Mononuclear cell (primary cell): ENCODE results near the gene WWTR1. TPM values are rescaled to one million over a fixed set of nuclear protein-coding genes. Genes with fewer than 3 reads are reported as not detected.

Source experiments
- H3K27me3 ChIP-seq: 2 replicates; pipeline ENCODE4 v1.6.0; 2011; ENCODE audit warnings: low read length, control low read depth; ENCODE audit not compliant: insufficient read depth
- H3K4me1 ChIP-seq: 2 replicates; pipeline ENCODE4 v1.5.1; 2011; ENCODE audit warnings: mild to moderate bottlenecking, low read length, control low read depth; ENCODE audit not compliant: insufficient read depth
- H3K4me3 ChIP-seq: 2 replicates; pipeline ENCODE4 v1.5.1; 2011; ENCODE audit warnings: mild to moderate bottlenecking, low read length, moderate library complexity
- H3K9me3 ChIP-seq: 2 replicates; pipeline ENCODE4 v1.5.1; 2011; ENCODE audit warnings: low read depth, mild to moderate bottlenecking, control low read depth, low read length
- total RNA-seq: library from RNA; depleted of rRNA; stranded (reverse); fragments of >200 nt; gene quantifications from one replicate; pipeline ENCODE4 v1.2.3, GENCODE V29; 2012

WWTR1 gene
- total RNA-seq, 1 donor: 0.31 TPM

GRCh38 chr3:149662240-149662887, 4.5 kb upstream of the WWTR1 start:
- Histone ChIP-seq H3K4me1 (peaks cover 17% of the 10 kb centered on the region), H3K27me3 (peaks cover 56% of the 10 kb centered on the region), H3K9me3 (no peaks in the 10 kb centered on the region), H3K4me3 (no peak overlapping the region)

GRCh38 chr3:149660462-149660861, 2.6 kb upstream of the WWTR1 start:
- peaks cover 64% of the 10 kb centered on the region for H3K27me3 ChIP-seq
- H3K4me3 ChIP-seq: no peak overlapping the region
- H3K4me1 ChIP-seq: peaks cover 22% of the 10 kb centered on the region
- H3K9me3 ChIP-seq: no peaks in the 10 kb centered on the region

- H3K4me3 ChIP-seq: no peak overlapping the region
- no peaks in the 10 kb centered on the region for H3K9me3 ChIP-seq
- peaks cover 71% of the 10 kb centered on the region for H3K27me3 ChIP-seq
- H3K4me1 ChIP-seq: peaks cover 22% of the 10 kb centered on the region
These were observed 1.1 kb upstream of the WWTR1 start for GRCh38 chr3:149658744-149659497.

DNA sequence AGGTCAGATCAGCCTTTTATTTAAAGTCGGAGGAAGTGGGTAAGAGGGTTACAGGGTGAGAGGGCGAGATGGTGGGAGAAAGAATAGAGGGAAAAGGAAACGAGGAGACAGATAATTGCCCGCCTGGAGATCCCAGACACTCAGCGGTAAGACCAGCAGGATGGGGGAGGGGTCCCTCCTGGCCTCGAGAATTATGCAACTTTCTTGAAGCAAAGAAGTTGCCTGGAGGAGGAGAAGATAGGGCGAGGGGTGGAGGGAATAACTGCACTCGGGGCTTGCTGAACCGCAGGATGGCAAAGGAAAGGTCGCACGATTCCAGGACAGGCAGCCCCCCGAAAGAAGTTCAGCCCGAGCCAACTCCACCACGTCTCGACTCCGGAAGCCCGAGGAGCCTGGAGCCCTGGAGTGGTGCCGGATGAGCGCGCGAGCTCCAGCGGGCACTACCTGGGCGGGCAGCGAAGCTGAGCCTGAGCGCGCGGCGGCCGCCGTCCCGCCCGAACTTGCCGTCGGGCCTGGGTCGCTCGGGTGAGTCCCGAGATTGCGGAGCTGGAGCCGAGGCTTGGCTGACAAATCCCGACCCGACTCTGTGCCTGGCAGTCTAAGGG, 402 bp downstream of the WWTR1 start:
- H3K4me3 ChIP-seq: peak overlapping the region; percentile 39

DNA sequence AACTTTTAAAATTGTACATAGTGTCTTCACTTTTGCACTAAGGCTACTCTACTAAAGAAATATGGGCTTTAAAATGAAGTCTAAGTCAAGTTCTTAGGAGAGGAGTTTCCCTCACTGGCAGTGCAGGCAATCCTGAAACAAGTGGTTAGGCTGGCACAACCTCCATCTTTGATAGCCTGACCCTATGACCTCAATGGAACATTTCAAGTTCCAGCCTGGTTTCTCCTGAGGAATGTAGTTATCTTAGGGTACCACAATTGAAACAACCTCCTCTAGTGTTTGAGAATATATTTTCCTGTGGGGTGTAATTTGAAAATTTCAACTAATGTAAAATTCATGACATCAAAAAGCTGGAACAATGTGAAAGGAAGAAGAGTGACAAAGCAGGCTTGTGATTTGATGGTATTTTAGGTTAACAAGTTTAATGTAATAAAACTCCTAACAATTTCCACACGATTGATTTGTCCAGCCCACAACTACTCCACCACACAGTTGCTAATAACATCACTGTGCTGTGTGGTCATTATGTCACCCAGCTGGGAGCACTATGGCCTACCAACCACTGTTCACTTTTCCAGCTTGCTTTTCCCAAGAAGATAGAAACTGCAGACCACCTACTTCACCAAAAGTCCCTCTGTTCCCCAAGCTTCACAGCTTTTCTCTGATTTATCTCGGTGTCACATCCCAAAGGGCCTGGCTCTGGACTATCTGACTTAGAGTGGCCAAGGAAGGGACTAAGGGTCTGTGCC, 1.8 kb downstream of the WWTR1 start:
- H3K27me3 ChIP-seq: peaks cover 82% of the 10 kb centered on the region

More for the DNA sequence above, 402 bp downstream of the WWTR1 start:
- no peaks in the 10 kb centered on the region for H3K9me3 ChIP-seq
- H3K4me1 ChIP-seq: peaks cover 22% of the 10 kb centered on the region
- peaks cover 80% of the 10 kb centered on the region for H3K27me3 ChIP-seq

GRCh38 chr3:149654188-149654601, 3.6 kb downstream of the WWTR1 start:
- Histone ChIP-seq H3K27me3 (peaks cover 68% of the 10 kb centered on the region), H3K4me3 (no peak overlapping the region), H3K9me3 (no peaks in the 10 kb centered on the region), H3K4me1 (peaks cover 22% of the 10 kb centered on the region)

More for the DNA sequence above, 1.8 kb downstream of the WWTR1 start:
- Histone ChIP-seq H3K4me3 (no peak overlapping the region), H3K4me1 (peaks cover 22% of the 10 kb centered on the region), H3K9me3 (no peaks in the 10 kb centered on the region)

DNA sequence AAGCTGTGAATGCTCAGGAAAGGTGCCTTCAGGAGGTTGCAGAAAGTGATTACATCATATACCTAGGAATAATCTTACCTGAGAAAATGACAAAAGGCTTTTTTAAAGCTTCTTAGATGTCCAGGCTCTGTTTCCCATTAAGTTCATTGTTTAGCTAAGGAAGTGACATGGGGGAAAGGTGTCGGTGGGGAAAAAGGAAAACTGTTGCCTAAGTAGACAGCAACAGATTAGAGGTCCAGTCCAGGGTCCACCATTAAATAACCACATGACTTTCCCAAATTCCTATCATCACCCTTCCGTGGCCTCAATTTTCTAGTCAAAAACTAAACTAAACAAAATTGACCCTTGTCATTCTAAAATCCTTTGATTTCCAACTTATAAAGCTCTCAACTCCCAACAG, 4.3 kb downstream of the WWTR1 start:
- Histone ChIP-seq H3K9me3 (no peaks in the 10 kb centered on the region), H3K27me3 (peaks cover 63% of the 10 kb centered on the region), H3K4me3 (no peak overlapping the region), H3K4me1 (peaks cover 17% of the 10 kb centered on the region)

- H3K27me3 ChIP-seq: peaks cover 60% of the 10 kb centered on the region
- H3K4me3 ChIP-seq: no peak overlapping the region
- peaks cover 13% of the 10 kb centered on the region for H3K4me1 ChIP-seq
- no peaks in the 10 kb centered on the region for H3K9me3 ChIP-seq
These were observed 4.7 kb downstream of the WWTR1 start for GRCh38 chr3:149653136-149653535.

DNA sequence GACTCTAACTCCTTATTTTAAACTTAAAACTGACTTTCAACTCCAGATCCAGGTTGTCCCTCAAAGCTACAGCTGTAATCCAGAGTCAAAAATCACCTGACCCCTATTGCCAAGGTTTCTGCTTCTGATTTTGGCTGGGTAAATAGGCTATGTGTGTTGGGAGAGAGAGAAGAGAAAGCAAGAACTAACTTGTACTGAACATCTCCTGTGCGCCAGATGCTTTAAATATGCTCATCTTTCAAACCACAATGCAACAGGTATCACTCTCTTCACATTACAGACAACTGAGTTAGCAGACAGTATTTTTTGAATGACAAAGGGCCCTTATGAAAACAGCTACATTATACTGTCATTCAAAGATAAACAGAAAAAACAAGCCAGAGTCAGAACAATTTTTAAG, 7.0 kb downstream of the WWTR1 start:
- no peaks in the 10 kb centered on the region for H3K9me3 ChIP-seq
- peaks cover 42% of the 10 kb centered on the region for H3K27me3 ChIP-seq
- no peaks in the 10 kb centered on the region for H3K4me1 ChIP-seq
- no peak overlapping the region for H3K4me3 ChIP-seq

- peaks cover 27% of the 10 kb centered on the region for H3K27me3 ChIP-seq
- H3K4me3 ChIP-seq: no peak overlapping the region
- no peaks in the 10 kb centered on the region for H3K4me1 ChIP-seq
- H3K9me3 ChIP-seq: no peaks in the 10 kb centered on the region
These were observed 9.3 kb downstream of the WWTR1 start for GRCh38 chr3:149648525-149648924.

- H3K27me3 ChIP-seq: peaks cover 20% of the 10 kb centered on the region
- no peaks in the 10 kb centered on the region for H3K9me3 ChIP-seq
- no peak overlapping the region for H3K4me3 ChIP-seq
- H3K4me1 ChIP-seq: no peaks in the 10 kb centered on the region
These were observed 10.0 kb downstream of the WWTR1 start for GRCh38 chr3:149647812-149648211.

DNA sequence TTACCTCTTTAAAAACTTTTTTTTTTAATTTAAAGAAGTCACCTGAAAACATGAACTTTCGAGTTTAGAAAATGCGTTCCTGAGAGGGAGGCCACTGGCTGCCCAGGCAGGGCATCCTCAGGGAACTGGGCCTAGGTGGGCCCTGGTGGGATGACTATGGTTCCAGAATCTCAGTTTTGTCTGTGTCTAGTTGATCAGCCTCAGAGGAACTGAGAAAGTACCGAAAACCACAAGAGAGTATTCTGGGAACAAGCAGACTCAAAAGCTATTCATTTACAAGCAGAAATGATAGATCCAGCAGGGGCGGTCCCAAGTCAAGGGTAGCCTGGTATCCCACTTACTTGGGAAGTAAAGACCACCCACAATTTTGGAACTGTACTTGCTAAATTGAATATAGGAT, 10.5 kb downstream of the WWTR1 start:
- H3K4me3 ChIP-seq: no peak overlapping the region
- peaks cover 17% of the 10 kb centered on the region for H3K27me3 ChIP-seq
- no peaks in the 10 kb centered on the region for H3K9me3 ChIP-seq
- no peaks in the 10 kb centered on the region for H3K4me1 ChIP-seq

DNA sequence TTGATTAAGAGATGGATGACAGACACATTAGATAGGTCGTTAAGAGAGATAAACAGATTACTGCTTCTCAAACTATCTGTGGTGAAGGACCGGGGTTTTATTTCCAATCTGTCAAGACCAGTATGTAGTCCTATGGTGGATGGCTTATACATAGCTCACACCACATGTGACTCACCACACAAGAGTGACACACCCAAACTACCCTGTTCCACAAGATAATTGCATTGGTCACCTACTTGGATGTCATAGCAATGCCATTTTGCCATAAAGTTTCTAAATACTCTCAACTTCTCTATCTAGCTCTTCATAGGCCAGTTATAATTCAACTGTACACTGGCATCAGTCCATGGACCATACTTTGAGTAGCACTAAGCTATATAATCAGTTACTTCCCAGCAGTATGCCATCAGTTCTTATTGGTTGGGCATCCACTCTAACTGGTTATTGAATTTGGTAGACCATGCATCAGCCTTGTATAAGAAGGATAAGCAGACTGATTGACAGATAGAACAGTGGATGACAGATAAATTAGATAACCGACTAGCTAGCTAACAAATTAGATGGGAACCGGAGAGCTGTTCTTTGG, 11.6 kb downstream of the WWTR1 start:
- Histone ChIP-seq H3K9me3 (no peaks in the 10 kb centered on the region), H3K4me1 (no peaks in the 10 kb centered on the region)

GRCh38 chr3:149643963-149644362, 13.9 kb downstream of the WWTR1 start:
- no peak overlapping the region for H3K4me3 ChIP-seq
- peaks cover 8% of the 10 kb centered on the region for H3K27me3 ChIP-seq
- no peaks in the 10 kb centered on the region for H3K4me1 ChIP-seq
- no peaks in the 10 kb centered on the region for H3K9me3 ChIP-seq

More for the DNA sequence above, 11.6 kb downstream of the WWTR1 start:
- Histone ChIP-seq H3K4me3 (no peak overlapping the region), H3K27me3 (peaks cover 14% of the 10 kb centered on the region)

DNA sequence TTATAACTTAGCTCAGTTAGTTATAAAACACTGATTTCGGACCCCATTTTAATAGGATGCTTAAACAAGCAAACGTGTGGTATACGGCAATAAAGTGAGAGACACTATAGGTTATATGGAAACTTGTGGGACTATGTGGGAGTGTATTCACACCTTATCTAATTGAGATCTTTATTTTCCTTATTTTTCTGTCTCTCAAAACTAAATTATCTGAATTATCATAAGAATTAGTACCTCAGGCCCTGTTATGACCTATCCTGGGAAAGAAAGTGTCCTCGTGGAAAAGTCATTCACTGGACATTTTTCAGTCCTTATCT, 14.4 kb downstream of the WWTR1 start:
- Histone ChIP-seq H3K27me3 (peaks cover 12% of the 10 kb centered on the region), H3K4me1 (no peaks in the 10 kb centered on the region), H3K4me3 (no peak overlapping the region), H3K9me3 (no peaks in the 10 kb centered on the region)
